C1 segment of cervical spinal cord (tissue), 14 donors: ENCODE measurements around the gene RNU11.
"Not testable (repeated sequence)": the region's sequence is repeated elsewhere in the genome, so short reads cannot be mapped to it uniquely, and the experiment has no call there.

Experiments
- DNase-seq, 14 donors: peaks; one replicate each; lab custom pipeline; 2025; lab: John Stamatoyannopoulos, UW

Gene RNU11

GRCh38 chr1:28648474-28649198 is at the start of gene RNU11:
TSS of gene RNU11 (plus strand) at chr1:28648600.
- peak; percentile 8 to 98 (median 78) for DNase-seq

DNA sequence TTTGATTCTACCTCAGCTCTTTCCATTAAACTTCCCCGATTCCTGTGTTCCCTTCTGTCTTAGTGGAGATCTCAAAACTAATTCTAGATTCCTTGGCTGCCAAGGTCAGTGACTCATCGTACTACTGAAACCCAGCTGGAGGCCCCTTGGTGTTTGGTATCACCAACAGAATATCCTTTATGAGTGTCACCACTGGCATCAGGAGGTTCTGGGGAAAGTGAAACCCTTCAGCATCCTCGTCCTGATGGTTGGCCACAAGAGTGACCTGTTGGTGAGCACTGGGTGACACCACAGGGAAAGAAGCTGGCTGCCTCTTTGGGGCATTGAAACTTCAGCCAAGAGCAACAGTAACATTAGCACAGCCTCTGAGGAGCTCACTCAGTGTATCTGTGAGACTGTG is 46.7 kb upstream of the RNU11 start:
- no peak for DNase-seq

DNA sequence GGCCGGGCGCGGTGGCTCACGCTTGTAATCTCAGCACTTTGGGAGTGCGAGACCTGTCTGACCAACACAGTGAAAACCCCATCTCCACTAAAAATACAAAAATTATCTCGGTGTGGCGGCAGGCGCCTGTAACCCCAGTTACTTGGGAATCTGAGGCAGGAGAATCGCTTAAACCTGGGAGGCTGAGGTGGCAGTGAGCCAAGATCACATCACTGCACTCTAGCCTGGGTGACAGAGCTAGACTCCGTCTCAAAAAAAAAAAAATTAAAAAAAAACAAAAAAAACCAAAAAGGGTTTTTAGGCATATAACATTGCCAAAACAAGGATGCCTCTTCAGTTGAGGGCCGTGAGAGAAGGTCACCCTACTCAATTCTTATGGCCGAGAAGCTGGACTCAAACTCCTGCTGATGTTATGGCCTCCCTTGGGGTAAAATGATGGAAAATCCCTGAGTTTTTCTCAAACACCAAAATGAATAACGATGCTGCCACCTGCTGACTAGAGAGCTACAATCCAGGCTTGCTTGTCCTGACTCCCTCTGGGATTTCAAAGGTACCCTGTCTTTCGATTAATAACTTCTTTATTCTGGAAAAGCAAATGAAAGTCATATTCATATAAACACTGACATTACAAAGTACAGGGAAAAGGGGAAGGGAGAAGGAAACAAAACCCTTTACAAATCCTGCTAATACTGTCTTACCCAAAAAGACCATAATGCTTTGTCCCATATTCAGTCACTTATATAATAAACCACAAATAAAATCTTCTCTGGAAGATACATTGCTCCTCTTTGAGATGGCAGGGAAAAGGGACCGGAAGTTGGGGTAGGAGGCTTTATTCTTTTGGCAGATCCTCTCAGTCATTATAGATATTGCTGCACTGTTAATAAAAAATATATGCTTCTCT is 45.6 kb upstream of the RNU11 start:
- peak in 8 of 14 donors; percentile 11 to 47 (median 24) for DNase-seq

- no peak for DNase-seq
Measured at GRCh38 chr1:28604411-28604810, 44.0 kb upstream of the RNU11 start.

GRCh38 chr1:28604962-28605361 is 43.4 kb upstream of the RNU11 start:
- no peak for DNase-seq

DNA sequence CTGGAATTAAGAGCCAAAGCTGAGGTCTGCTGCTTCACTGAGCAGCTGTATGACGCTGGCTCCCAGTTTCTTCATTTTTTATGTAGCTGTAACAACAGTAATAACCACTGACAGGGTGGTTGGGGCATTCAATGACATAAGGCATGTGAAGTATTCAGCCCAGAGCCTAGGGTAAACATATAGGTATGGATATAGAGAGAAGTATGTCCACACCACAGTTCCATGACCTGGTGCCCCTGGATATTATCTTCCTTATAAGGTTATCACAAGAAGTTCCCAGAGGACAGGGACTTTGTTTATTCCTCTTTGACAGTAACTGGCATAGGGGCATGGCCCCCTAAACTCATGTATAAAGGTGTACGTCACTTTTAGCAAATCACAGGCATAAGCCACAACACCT is 41.6 kb upstream of the RNU11 start:
- DNase-seq: no peak

DNA sequence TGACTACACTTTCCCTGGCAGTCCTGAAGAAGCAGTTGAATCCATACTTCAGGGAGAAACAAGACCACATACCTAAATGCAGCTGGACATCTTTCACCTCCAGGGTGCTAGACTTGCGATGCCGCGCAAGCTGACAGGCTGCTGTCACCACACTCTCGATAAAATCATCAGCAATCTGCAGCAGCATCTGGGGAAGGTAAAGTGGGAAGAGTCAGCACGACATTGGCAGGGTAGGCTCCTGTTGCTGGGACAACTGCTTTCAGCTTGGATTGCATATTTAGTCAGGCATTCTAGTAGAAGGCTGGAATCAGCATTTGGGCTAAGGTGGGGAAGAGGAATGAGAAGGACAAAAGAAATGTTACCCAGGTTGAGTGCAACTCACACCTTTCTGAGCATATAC is 35.2 kb upstream of the RNU11 start:
- no peak for DNase-seq

DNA sequence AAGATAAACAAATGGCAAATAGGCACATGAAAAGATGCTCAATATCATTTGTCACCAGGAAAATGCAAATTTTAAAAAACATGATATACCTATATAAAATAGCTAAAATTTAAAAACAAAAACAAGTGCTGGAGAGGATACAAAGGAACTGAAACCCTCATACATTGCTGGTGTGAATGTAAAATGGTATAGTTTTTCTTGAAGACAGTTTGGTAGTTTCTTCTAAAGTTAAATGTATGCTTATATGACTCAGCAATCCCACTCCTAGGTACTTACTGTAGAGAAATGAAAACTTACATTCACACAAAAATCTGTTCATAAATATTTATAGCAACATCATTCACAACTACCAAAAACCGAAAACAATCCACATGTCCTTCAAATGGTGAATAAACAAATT is 16.7 kb upstream of the RNU11 start:
- DNase-seq: no peak

- no peak for DNase-seq
Measured at GRCh38 chr1:28632560-28632959, 15.8 kb upstream of the RNU11 start.

- DNase-seq: no peak
Measured at GRCh38 chr1:28640766-28641165, 7.6 kb upstream of the RNU11 start.

- peak in 2 of 14 donors; percentile 39 to 59 for DNase-seq
Measured at GRCh38 chr1:28642056-28642846, 6.1 kb upstream of the RNU11 start.

GRCh38 chr1:28642847-28643635 is 5.4 kb upstream of the RNU11 start, which contains the start of gene TAF12:
TSS of gene TAF12 (minus strand) at chr1:28643067. CDS start at chr1:28622081, 20,986 bp downstream.
- DNase-seq: peak; percentile 67 to 96 (median 90)

DNA sequence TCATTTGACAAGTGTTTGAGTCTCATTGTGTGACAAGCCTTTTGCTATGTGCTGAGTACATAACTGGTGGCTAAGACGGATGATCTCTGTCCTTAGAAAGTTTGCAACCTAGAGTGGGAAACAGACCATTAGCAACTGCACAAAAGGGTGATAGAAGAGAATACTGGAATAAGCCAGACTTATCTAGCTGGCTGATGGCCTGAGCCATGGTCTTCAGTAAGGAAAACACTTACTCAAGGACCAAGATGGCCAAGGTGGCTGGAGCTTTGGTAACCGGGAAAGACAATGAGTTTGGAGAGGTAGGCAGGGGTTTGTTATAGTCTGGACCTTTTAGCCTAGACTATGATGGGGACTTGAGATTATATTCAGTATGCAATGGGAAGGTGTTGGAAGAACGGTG is 3.9 kb upstream of the RNU11 start:
- no peak for DNase-seq

GRCh38 chr1:28645406-28645805 is 3.0 kb upstream of the RNU11 start:
- not testable (repeated sequence) for DNase-seq

GRCh38 chr1:28646040-28646439 is 2.4 kb upstream of the RNU11 start:
- no peak for DNase-seq

- DNase-seq: peak; percentile 12 to 98 (median 86)
Measured at GRCh38 chr1:28648008-28648473, 359 bp upstream of the RNU11 start.

DNA sequence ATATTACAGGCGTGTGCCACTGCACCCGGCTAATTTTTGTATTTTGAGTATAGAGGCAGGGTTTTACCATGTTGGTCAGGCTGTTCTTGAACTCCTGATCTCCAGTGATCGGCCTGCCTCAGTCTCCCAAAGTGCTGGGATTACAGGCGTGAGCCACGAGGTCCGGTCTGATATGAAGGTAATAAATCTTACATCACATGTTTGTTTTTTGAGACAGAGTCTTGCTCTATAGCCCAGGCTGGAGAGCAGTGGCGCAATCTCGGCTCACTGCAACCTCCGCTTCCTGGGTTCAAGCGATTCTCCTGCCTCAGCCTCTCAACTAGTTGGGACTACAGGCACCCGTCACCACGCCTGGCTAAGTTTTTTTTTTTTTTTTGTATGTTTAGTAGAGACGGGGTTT is 4.7 kb downstream of the RNU11 start:
- not testable (repeated sequence) for DNase-seq

DNA sequence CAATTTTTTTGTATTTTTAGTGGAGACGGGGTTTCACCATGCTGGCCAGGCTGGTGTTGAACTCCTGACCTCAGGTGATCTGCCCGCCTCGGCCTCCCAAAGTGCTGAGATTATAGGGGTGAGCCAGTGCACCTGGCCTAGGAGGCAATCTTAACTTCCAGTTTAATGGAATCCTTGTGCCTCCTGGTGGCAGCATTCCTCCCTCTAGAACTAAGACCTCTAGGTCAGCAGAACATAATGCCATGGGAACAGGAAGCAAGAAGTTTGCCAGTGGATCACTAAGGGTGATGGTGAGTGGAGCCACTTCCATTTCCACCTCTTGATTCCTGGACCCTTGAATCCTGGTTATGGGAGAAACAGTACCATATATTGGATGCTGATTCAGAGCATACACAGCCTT is 5.5 kb downstream of the RNU11 start:
- not testable (repeated sequence) for DNase-seq

GRCh38 chr1:28655448-28656311 is 7.3 kb downstream of the RNU11 start:
- DNase-seq: not testable (repeated sequence)

DNA sequence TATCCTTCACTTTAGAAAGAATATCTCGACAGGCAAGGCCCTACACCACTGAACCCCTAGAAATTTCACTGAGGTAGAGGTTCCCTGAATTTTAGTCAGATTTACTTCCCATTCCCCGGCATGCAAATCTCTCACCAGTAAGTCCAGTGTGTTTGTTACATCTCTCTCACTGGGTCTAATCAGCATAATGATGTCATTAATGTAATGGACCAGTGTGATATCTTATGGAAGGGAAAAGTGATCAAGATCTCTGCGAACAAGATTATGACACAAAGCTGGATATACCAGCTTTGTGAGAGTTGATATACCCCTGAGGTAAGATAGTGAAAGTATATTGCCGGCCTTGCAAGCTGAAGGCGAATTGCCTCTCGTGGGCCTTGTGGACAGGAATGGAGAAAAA is 7.9 kb downstream of the RNU11 start:
- no peak for DNase-seq
